SK-N-MC (cell line): ENCODE measurements around the gene RSPH6A.
"Not testable (repeated sequence)": the region's sequence is repeated elsewhere in the genome, so short reads cannot be mapped to it uniquely, and the experiment has no call there.

Source experiments
- DNase-seq: peaks from one replicate; pipeline ENCODE4 v3.0.0-alpha.2; 2011; ENCODE audit warnings: low read depth, low spot score
- H3K27ac ChIP-seq: fragments of 200-600 bp; sonication (generic); 2 replicates; pipeline ENCODE4 v1.5.1; 2016; ENCODE audit warnings: mixed run types
- H3K36me3 ChIP-seq: fragments of 200-600 bp; sonication (generic); 2 replicates; pipeline ENCODE4 v1.6.1; 2017; ENCODE audit warnings: antibody characterized with exemption, low read length, mixed read lengths; ENCODE audit not compliant: insufficient read depth
- H3K4me3 ChIP-seq: fragments of 200-600 bp; sonication (generic); 2 replicates; pipeline ENCODE4 v1.5.1; 2016
- H3K9ac ChIP-seq: fragments of 200-600 bp; sonication (generic); 2 replicates; pipeline ENCODE4 v1.8.0; 2017; ENCODE audit warnings: mixed run types, mixed read lengths; ENCODE audit not compliant: insufficient read length
- H3K9me3 ChIP-seq: fragments of 200-600 bp; sonication (generic); 2 replicates; pipeline ENCODE4 v1.6.1; 2017; ENCODE audit warnings: low read depth, mild to moderate bottlenecking, antibody characterized with exemption, low read length, moderate library complexity, mixed read lengths
- EZH2 ChIP-seq: fragments of 200-600 bp; sonication (generic); IDR thresholded peaks from one replicate; pipeline ENCODE4 v1.6.1; 2017; ENCODE audit warnings: antibody characterized with exemption
- FOXP2 ChIP-seq: optimal IDR thresholded peaks from 2 replicates; pipeline ENCODE3; 2011; ENCODE audit warnings: mild to moderate bottlenecking, moderate library complexity; ENCODE audit not compliant: insufficient read depth; ENCODE audit errors: extremely low read length, control extremely low read depth
- POLR2AphosphoS5 ChIP-seq: IDR thresholded peaks from 2 replicates; pipeline ENCODE4 v1.6.1; 2012; ENCODE audit warnings: mild to moderate bottlenecking, low read depth, low read length, borderline replicate concordance

Gene RSPH6A

GRCh38 chr19:45762870-45763631 is 52.1 kb downstream of the RSPH6A start:
- no peak for DNase-seq
- Histone ChIP-seq H3K9ac (no peak overlapping the region), H3K9me3 (no peaks in the 10 kb centered on the region), H3K27ac (no peak overlapping the region), H3K4me3 (no peak overlapping the region), H3K36me3 (no peaks in the 10 kb centered on the region)
- TF ChIP-seq EZH2 (no peak), FOXP2 (no peak), POLR2AphosphoS5 (no peak)

- no peaks in the 10 kb centered on the region for H3K9me3 ChIP-seq
- no peaks in the 10 kb centered on the region for H3K36me3 ChIP-seq
- H3K9ac ChIP-seq: no peak overlapping the region
- TF ChIP-seq POLR2AphosphoS5 (no peak), FOXP2 (no peak), EZH2 (no peak)
- no peak overlapping the region for H3K27ac ChIP-seq
- no peak for DNase-seq
- no peak overlapping the region for H3K4me3 ChIP-seq
These were observed 53.4 kb downstream of the RSPH6A start for GRCh38 chr19:45761714-45762113.

GRCh38 chr19:45758921-45759320 is 56.2 kb downstream of the RSPH6A start:
- H3K27ac ChIP-seq: no peak overlapping the region
- no peaks in the 10 kb centered on the region for H3K36me3 ChIP-seq
- DNase-seq: no peak
- H3K9me3 ChIP-seq: no peaks in the 10 kb centered on the region
- H3K4me3 ChIP-seq: no peak overlapping the region
- H3K9ac ChIP-seq: no peak overlapping the region
- no peak for TF ChIP-seq POLR2AphosphoS5
- no peak for TF ChIP-seq FOXP2
- no peak for TF ChIP-seq EZH2

- DNase-seq: no peak
- Histone ChIP-seq H3K36me3 (no peaks in the 10 kb centered on the region), H3K27ac (no peak overlapping the region), H3K4me3 (no peak overlapping the region), H3K9ac (no peak overlapping the region), H3K9me3 (no peaks in the 10 kb centered on the region)
- TF ChIP-seq FOXP2 (no peak), POLR2AphosphoS5 (no peak), EZH2 (no peak)
These were observed 57.4 kb downstream of the RSPH6A start for GRCh38 chr19:45757695-45758094.

- H3K4me3 ChIP-seq: no peak overlapping the region
- no peak for TF ChIP-seq EZH2
- TF ChIP-seq POLR2AphosphoS5: no peak
- TF ChIP-seq FOXP2: no peak
- no peak overlapping the region for H3K27ac ChIP-seq
- no peak for DNase-seq
- no peak overlapping the region for H3K9ac ChIP-seq
- no peaks in the 10 kb centered on the region for H3K36me3 ChIP-seq
- H3K9me3 ChIP-seq: no peaks in the 10 kb centered on the region
These were observed 60.8 kb downstream of the RSPH6A start for GRCh38 chr19:45754323-45754722.

- no peaks in the 10 kb centered on the region for H3K36me3 ChIP-seq
- TF ChIP-seq POLR2AphosphoS5 (no peak), FOXP2 (no peak), EZH2 (no peak)
- no peak overlapping the region for H3K27ac ChIP-seq
- no peak overlapping the region for H3K4me3 ChIP-seq
- H3K9ac ChIP-seq: no peak overlapping the region
- H3K9me3 ChIP-seq: no peaks in the 10 kb centered on the region
- no peak for DNase-seq
These were observed 61.6 kb downstream of the RSPH6A start for GRCh38 chr19:45753548-45753947.

- H3K9me3 ChIP-seq: no peaks in the 10 kb centered on the region
These were observed 62.5 kb downstream of the RSPH6A start for GRCh38 chr19:45752639-45753038.

GRCh38 chr19:45751483-45751882 is 63.6 kb downstream of the RSPH6A start:
- DNase-seq, H3K27ac ChIP-seq, H3K4me3 ChIP-seq, H3K9me3 ChIP-seq, H3K9ac ChIP-seq, H3K36me3 ChIP-seq: not testable (repeated sequence)

More at GRCh38 chr19:45752639-45753038, 62.5 kb downstream of the RSPH6A start:
- TF ChIP-seq EZH2 (no peak), POLR2AphosphoS5 (no peak), FOXP2 (no peak)
- H3K36me3 ChIP-seq: no peaks in the 10 kb centered on the region
- H3K4me3 ChIP-seq: no peak overlapping the region
- DNase-seq: no peak
- H3K9ac ChIP-seq: no peak overlapping the region
- H3K27ac ChIP-seq: no peak overlapping the region

GRCh38 chr19:45747513-45747912 is 67.6 kb downstream of the RSPH6A start:
- Histone ChIP-seq H3K4me3 (no peak overlapping the region), H3K36me3 (no peaks in the 10 kb centered on the region), H3K27ac (no peak overlapping the region), H3K9me3 (no peaks in the 10 kb centered on the region), H3K9ac (no peak overlapping the region)
- no peak for DNase-seq
- TF ChIP-seq POLR2AphosphoS5: no peak
- no peak for TF ChIP-seq FOXP2
- TF ChIP-seq EZH2: no peak
